ENCODE data around the gene ATP8B3.
"Not testable (repeated sequence)": the region's sequence is repeated elsewhere in the genome, so short reads cannot be mapped to it uniquely, and the experiment has no call there.

The ATP8B3 gene

DNA sequence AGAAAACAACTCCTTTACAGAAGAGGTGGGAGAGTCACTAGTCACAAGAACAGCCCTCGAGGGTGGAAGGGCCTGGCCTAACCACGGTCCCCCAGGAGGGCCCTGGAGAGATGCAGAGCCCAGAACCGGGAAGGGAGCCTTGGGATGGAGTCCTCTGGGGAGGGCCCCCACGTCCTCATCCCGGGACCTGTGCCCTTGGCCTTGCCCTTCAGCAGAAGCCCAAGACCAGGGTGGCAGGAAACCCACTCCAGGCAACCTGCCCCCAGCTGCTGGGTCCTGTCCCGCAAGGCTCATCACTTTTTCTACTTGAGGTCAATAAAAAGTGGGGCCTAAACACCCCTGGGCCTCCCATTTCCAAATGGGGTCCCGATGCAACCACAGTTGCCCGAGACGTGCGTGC is 2.3 kb upstream of the ATP8B3 start:
- DNase-seq: no peak

DNA sequence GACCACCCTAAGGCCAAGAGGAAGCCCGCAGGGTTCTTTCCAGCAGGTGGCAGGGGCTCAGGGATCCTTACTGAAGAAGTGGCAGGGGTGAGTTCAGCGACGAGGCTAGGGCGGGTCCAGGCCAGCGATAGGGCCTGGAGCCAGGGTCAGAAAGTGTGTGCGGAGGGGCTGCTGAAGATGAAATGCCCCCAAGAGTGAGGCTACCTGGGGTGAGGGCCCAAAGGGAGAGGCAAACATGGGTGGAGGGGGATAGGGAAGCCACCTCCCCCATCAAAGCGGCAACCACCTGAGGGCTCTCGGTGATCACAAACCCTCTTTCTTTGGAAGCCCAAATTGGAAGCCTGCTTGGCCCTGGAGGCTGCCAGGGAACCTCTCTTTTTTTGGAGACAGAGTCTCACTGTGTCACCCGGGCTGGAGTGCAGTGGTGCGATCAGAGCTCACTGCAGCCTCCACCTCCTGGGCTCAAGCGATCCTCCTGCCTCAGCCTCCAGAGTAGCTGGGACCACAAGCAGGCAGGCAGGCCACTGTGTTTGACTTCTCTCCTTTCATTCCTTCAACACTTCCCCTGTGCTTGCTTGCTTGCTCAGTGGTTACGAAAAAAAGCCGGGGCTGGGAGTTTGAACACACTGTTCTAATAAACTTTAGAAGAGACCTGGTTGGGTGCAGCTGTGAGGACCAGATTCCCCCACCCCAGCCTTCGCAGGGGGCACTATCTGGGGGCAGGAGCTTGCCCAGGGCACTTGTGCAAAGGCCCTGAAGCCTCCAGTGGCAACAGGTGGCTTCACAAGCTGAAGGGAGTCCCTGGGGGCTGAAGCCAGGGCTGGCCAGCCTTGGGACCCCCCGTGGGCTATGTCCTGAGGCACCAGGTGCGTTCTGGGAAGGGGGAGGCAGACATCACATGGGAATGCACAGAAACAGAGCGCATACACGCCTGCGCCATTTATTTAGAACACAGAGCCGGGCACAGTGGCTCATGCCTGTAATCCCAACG is 1.4 kb upstream of the ATP8B3 start:
- DNase-seq: no peak

DNA sequence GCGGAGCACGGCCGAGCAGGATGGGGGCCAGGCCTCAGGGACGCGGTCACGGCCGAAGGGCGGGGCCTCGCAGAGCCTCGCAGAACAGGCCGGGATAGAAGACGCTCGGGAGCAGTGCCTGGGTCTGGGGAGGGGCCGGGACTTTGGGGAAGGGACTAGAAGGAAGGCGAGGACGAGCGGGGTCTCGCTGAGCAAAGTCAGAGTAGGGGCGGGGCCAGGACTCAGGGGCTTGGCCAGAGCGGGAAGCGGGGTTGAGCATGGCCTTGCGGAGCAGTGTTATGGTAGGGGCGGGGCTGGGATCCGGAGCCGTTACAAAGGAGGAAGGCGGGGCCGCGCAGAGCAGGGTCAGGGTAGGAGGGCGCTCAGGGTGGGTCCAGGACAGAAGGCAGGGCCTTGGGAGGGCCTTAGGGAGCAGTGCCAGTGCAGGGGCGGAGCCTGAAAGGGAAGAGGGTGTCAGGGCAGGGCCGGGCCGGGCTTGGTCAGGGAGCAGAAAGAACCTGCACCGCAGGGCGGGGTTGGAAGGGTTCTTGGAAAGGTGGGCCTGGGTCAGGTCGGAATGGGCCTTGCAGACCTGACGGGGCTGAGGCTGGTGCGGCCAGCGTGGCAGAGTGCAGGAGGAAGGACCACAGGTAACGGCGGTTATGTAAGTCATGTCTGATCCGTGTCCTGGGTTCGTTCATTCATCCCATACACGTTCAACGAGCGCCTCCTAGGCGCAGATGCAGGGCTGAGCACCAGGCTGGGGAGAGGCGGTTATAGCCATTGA is 533 bp upstream of the ATP8B3 start:
- DNase-seq: peak; percentile 92

DNA sequence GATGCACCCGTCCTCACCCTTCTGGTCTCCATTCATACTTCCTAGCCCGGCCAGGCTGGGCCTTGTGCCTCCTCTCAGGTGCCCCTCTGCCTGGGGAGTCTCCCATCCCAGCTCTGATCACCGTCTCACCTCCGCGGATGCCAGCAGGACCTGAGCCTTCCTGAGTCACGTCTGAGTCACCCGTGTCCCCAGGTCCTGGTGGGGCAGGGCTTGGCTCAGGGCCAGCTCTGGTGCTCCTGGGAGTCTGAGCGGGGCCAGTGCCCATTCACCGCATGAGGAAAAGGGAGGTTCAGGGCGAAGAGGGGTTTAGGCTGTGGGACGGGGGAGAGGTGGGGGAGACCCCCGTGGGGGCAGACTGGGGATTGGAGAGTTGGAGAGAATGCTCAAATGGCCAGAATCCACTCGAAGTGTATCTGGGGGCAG is 593 bp downstream of the ATP8B3 start:
- peak; percentile 78 for DNase-seq

DNA sequence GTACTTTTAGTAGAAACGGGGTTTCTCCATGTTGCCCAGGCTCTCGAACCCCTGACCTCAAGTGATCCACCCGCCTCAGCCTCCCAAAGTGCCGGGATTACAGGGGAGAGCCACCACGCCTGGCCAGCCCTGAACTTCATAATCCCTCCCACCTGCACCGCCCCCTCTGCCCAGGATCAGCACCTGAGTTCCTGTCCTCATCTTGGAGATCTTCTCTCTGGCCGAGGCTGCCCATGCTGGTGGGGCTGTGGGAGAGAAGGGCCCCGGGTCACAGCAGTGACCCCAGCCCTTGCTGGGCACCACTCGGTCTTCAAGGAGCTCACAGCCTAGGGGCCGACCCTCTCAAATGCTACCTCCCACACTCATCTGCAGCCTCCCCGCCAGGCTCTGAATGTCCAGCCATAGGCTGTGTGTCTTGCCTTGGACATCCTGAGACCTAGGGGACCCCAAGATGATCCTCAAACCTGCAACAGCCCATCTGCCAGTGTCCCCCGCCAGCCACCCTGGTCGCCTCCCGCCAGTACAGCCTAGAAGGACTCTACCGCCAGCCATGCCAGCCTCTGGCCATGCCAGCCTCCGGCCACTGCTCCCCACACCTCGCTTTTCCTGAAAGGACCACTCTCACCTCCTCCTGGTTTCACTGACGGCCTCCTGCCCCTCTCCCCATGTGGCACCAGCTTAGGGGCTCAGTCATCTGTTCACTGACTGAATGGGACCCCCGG is 1.5 kb downstream of the ATP8B3 start:
- DNase-seq: no peak

DNA sequence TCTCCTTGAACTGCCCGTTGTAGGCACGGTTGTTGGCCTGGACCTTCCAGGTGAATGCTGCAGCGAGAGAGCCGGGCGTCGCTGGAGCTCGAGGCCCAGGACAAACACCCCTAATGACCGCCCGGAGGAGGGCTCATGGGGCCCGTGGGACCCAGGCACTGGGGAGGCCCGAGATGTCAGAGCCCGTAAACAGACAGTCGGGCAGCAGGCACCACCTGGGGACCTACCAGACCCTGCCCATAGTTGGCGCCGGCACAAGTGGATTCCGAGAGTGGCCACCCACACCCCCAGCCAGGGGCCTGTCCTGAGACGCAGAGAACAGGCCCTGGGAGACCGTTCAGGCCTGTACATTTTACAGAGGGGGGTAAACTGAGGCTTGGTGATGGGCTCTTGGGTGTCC is 2.4 kb downstream of the ATP8B3 start:
- no peak for DNase-seq

DNA sequence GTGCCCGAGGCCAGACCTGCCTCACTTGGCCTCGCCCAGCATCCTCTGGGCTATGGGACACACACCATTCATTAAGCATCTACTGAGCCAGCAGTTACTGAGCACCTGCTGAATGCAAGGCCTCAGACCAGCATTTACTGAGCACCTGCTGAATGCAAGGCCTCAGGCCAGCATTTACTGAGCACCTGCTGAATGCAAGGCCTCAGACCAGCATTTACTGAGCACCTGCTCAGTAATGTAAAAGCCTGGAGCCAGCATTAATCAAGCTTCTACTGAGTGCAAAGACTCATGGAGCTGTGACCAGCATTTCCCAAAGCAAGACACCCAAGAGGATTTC is 3.7 kb downstream of the ATP8B3 start:
- no peak for DNase-seq

DNA sequence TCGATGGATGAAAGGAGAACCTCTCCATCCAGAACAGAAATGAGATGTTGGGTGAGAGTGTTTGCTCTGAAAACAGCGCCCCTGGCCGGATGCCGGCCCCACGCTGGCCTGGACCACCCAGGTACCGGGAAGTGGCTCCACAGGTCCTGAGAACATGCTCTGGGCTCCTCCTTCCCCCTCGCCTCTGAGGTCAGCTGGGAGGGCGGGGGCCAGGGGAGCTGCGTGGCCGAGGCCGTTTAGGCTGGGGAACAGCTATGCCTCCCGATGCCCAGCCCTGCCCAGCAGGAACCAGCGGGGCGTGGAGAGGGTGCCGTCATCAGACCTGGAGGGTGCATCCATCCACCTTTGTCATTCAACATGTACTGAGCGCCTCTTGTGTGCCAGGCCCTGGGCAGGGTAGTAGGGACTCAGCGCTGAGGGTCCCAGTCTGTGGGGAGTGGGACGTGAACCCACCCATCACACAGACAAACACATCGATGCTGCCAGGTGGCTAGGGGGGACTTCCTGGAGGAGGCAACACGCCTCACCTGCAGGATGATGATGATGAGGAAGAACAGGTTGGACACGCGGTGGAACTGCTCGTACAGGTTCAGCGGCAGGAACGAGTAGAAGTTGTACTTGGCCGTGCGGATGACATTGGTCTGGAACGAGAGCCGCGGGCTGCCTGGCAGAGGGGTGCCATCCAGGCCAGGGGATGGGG is 4.2 kb downstream of the ATP8B3 start:
- no peak for DNase-seq

DNA sequence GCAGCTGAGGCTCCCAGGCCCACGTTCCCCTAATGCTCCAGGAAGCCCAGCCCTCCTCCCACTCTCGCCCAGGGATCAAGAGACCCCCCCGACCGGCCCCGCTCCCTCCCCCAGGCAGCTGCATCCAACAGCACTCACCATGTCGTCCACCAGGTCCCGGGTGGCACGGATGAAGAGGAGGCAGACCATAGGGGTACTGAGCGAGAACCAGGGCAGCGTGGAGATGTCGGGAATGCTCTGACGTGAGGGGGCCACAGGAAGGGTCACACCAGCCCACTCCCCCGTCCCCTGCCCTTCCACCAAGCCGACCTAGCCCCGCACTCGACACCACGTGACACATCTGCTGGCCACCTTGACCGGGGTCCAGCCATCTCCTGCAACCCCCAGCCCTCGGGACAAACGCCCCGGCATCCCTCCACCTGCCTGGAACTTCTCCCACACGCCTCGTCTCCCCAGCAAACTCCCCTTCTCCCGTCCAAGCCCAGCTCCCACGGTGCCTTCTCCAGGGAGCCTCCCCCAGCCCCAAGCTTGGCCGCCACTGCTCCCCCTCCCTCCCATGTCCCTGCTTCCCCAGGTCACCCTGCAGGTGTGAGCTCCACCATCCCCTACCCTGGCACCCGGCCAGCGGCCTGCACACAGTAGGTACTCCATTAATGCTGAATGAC is 4.9 kb downstream of the ATP8B3 start:
- DNase-seq: no peak

DNA sequence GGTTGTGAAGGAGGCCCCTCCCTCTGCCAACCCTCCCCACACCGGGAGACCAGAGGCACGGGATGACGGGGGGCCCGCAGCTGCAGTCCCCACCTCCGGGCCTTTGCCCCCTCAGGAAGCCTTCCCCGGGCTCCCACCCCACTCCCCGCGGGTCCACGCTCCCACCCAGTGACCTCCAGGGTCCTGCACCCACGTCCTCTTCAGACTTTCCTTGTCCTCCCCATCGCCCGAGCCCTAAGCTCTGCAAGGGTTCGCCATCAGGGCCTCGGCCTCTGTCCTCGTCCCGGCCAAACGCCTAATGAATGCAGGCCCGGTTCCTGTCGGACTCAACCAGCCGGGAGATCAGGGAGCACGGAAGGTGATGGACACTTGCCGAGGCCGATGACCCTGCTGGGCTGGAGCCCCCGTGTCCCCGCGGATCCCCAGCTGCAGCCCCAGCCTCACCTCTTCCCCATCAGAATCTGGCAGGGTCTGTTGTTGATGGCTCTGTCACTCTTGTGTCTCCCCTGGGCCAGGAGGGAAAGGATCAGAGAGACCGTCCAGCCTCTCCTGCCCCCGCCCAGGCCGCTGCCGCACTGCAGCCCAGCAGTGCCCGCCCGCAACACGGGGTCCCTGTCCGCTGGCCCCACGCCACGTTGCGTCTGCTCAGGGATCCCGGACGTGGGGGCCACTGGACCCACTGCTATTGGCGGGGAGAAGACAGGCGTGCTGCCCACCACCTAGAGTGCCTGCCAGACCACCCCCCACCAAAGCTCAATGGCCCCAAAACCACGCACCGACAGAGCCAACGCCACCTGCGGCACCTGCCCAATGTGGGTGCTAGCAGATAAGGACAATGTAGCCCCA is 5.7 kb downstream of the ATP8B3 start:
- no peak for DNase-seq

DNA sequence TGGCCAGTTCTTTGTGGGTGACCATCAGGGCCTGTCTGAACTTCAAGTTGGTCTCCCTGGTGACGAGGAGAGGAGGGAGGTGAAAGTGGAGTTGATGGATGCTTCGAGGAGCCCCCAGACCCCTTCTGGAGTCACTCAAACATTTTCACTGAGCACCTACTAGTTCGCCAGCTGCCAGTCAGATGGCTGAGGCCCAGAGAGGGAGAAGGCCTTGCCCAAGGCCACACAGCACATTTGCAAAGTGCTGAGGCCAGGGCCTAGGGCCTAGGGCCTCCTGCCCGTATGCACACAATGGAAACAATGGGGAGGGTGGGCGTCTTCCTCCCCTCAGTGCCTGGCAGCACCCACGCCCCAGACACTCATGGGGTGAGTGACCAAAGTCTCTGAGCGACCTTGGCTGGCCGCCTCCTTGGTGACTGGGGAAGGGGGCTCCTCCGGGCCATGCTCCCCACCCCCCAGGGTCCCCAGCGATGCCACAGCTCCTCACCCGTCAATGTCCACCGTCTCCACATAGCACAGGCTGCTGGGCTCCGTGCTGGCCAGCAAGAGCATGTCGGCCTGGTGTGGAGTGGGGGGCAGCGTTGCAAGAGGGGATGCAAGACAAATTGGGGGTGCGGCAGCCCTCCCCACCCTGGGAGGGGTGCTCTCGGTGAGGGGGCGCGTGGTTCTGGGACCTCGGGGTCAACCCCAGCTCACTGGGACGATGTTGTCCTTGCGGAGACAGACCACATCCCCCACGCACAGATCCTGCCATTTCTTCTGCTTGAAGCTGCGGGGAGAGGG is 6.5 kb downstream of the ATP8B3 start:
- DNase-seq: no peak

DNA sequence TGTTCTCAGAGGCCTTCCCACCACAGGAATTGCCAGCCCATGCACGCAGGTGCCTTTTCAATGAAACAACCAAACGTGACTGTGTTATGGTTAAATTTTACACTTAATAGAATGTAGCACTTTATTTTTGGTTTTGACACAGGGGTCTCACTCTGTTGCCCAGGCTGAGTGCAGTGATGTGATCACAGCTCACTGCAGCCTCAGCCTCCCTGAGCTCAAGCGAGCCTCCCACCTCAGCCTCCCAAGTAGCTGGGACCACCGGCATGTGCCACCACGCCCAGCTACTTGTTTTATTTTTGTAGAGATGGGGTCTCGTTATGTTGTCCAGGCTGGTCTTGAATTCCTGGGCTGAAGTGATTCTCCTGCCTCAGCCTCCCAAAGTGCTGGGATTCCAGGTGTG is 7.2 kb downstream of the ATP8B3 start:
- no peak for DNase-seq

DNA sequence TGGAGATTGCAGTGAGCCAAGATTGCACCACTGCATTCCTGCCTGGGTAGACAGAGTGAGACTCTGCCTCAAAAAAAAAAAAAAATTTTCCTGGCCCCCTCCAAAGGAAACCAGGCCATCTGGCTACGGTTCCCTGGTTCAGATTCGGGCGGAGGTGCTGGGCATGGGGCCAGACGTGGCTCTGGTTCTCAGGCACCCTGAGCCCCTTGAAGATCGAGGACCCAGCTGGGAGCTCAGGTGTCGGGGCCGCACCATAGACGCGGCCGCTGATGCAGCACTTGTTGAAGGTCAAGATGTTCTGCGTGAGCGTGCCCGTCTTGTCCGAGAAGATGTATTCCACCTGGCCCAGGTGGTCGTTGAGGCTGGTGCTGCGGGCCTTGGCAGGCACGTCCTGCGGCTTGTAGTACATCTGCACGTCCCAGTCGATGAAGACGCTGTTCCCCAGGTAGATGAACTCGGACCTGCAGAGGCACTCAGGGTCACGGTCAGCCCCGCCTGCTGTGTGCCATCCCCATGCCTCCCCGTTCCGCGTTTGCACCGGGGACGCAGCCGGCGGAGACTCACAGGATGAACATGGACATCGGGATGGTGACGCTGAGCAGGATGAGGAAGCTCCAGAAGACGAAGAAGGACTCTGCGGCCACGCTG is 12.3 kb downstream of the ATP8B3 start:
- DNase-seq: no peak

DNA sequence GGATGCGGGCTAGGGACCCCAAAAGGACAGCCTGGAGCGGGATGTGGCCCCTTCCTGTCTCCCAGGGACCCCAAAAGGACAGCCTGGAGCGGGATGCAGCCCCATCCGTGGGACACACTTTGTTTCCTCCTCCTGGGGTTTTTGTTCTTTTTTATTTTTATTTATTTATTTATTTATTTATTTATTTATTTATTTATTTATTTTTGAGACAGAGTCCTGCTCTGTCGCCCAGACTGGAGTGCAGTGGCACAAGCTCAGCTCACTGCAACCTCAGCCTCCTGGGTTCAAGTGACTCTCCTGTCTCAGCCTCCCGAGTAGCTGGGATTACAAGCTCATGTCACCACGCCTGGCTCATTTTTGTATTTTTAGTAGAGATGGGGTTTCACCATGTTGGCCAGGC is 14.8 kb downstream of the ATP8B3 start:
- not testable (repeated sequence) for DNase-seq

DNA sequence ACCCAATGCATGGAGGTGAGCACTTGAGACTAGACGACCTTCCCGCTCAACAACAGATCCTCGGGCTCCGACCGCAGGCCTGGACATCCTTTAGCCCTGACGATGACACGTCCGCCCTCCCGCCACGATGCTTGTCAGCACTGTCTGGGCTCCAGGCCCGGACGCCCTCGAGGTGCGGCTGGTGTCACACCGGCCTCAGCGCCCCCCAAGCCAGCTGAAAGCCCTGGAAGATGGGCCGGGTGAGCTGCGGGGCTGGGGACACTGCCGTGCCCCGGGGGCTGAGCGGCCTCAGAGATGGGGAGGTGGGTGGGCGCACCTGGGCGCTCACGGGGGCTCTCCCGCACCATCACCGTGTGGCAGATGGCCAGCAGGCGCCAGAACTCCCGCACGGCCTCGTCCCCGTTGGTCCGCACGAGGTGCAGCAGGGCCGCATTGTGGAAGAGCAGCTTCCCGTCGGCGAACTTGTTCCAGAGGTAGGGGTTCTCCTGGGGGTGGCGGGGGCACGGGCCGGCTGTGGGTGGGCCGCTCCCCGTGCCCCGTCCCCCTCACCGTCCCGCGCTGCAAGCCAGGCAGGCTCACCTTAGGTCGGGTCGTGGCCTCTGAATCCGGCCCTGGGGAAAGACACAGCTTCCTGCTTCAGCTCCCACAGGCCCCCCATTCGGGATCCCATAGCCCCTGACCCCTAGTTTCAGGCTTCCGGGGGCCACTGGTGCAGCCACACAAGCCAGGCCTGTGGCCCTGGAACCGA is 15.5 kb downstream of the ATP8B3 start:
- DNase-seq: no peak

DNA sequence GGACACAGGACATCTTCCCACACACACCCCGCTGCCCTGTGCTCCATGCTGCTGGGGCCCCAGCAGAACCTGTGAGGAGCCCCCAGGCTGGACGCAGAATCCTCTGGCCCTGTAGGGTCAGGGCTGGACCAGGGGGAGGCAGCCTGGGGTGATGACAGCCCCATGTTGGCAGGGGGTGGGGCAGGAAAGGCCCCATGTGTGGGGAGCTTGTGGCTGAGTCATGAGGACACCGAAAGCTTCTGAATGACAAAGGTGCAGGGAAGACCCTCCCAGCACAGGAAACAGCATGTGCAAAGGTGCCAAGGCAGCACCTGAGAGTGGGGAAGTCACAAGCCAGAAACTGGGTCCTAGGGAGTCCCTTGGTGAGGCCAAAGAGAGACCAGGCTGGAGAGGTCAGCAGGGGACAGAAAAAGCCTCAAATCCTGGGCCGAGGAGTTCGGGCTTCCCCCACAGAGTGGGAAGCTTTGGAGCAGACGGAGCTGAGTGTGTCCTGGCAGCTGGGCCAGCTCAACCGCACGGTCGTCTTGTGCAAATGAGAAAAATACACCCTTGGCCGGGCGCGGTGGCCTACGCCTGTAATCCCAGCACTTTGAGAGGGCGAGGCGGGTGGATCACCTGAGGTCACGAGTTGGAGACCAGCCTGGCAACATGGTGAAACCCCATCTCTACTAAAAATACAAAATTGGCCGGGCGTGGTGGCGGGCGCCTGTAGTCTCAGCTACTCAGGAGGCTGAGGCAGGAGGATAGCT is 17.5 kb downstream of the ATP8B3 start:
- DNase-seq: no peak

DNA sequence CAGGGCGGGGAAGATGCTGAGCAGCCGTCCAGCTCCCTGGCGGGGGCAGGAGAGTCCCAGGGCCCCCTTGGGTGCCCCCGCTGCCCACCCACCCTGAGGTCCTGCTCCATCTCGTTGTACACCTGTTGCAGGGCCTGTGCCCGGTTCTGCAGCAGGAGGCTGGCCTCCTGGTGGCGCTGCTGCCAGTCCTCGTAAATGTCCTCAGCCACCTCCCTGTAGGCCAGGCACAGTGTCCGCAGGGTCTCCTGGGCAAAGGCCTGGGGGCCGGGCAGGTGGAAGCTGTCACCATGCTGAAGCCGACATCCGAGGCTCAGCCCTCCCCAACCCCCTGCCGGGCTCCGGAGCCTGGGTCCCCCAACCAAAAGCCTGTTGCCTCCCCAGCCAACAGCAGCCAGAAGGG is 20.2 kb downstream of the ATP8B3 start:
- DNase-seq: no peak

DNA sequence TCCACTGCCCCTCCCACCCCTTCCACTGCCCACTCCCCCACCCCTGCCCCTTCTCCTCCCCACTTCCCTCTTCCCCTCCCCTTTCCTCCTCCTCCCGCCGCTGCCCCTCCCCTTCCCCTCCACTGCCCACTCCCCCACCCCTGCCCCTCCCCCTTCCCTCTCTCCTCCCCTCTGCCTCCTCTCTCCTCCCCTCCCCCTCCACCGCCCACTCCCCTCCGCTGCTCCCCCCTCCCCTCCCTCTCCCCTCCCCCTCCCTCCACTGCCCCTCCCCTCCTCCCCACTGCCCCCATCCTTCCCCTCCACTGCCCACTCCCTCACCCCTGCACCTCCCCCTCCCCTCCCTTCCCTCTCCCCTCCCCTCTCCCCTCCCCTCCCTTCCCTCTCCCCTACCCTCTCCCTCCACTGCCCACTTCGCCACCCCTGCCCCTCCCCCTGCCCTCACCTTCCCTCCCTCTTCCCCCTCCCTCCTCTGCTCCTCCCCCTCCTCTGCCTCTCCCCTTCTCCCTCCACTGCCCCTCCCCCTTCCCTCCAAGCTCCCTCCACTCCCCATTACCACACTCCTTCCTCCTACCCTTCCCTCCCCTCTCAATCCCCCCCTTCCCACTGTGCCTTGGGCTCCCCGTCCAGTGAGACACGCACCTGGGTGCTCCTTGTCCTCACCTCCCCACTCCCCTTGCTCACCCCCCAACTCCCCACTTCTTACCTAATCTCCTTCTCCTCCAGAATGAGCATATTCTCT is 21.9 kb downstream of the ATP8B3 start:
- no peak for DNase-seq

Data from CD4-positive, alpha-beta T cell treated with Interleukin-17A for 4 hours (primary cell).